Stimulated activated CD4-positive, alpha-beta T cell treated with anti-CD3 and anti-CD28 coated beads, Interleukin-4, amount 100 ng/mL, for 48 hours (primary cell): ENCODE measurements around the gene DAAM2.

Source experiments
- DNase-seq, 2 donors: peaks; one replicate each; pipeline ENCODE4 v3.0.0-alpha.2; 2020; ENCODE audit warnings: low read depth in 2 of 2

The DAAM2 gene

DNA sequence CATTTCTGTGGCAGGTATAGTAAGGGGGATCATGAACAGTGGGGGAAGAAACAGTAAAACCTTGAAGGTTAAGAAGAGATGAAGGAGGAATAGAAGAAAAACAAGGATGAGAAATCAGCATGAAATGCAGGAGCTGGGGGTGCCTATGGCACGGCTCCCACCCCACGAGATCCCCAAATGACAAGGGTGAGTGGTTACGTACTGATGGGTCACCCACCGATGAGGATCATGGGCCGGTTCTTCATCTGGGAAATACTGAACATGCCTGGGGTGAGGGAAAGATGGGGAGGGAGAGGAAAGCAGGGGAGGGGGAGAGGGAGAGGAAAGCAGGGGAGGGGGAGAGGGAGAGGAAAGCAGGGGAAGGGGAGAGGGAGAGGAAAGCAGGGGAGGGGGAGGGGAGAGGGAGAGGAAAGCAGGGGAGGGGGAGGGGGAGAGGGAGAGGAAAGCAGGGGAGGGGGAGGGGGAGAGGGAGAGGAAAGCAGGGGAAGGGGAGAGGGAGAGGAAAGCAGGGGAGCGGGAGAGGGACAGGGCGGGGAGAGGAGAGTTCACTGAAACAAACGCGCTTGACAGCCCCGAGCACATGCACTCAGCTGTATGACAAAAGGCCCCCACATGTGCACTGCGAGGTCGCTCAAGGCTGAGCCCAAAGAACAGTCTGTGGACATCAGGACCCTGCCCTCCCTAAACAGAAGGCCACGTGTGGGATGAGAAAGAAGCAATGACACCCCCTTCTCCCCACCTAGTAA, 116.8 kb downstream of the DAAM2 start:
- no peak for DNase-seq

GRCh38 chr6:39909701-39910100, 117.5 kb downstream of the DAAM2 start:
- no peak for DNase-seq

DNA sequence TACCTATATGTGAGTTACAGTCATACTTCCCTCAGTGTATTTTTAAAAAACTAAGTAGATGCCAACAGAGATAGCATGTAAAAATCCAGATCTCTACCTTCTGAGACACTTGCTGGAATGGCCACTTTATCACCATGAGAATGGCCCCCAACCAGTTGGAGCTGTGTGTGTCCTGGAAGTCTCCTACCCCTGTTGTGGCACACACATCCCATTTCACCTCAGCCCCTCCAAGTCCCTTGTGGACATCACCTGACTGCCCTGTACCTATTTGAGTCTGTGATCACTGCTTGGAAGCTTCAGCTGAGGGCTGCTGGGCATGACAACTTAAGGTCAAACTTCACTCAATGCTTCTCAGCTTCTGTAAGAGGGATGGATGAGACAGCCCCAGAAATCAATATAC, 118.0 kb downstream of the DAAM2 start:
- no peak for DNase-seq

GRCh38 chr6:39910744-39911143, 118.6 kb downstream of the DAAM2 start:
- no peak for DNase-seq

DNA sequence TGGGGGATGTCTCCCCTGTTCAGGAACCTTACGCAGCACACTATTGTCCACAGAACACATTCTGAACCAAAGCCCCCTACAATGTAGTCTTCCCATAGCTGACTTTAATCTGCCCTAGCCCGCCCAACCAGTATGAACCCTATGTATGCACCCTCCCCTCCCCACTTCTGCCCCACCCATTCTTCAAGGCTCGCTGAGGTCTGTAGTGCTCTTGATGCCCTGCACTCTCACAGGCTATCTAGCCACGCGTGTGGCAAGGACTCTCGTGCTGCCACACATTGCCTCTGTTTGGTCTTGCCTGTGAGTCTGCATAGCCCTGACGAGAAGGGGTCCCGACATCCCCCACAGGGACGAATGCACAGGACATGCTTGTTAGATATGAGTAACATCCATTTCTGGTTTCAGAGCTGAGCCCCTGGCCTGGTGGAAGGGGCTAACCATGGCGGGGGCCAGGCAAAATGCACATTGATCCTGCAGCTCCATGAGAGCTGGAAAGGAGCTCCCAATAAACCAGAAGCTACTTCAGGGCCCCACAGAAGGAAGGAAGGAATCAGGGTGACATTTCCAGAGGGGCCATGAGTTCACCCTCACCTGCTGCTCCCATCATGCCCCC, 119.4 kb downstream of the DAAM2 start:
- DNase-seq = no peak

DNA sequence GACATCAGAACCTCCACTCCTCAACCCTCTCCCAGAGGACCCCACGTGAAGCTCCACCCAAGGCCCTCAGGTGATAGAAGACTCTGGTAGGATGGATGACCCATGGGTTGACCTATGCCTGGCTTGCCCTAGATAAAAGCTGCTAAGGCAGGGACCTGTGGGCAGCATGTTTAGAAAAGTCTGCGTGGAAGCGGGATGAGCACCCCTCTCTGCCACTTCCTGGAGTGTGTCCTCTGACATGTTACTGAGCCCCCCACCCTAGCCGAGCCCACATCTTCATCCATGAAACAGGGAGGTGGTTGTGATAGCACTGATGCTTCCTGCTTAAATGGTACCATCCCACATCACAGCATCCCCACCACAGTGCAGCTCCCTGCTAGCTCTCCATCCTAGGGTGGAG, 120.3 kb downstream of the DAAM2 start:
- DNase-seq = no peak

DNA sequence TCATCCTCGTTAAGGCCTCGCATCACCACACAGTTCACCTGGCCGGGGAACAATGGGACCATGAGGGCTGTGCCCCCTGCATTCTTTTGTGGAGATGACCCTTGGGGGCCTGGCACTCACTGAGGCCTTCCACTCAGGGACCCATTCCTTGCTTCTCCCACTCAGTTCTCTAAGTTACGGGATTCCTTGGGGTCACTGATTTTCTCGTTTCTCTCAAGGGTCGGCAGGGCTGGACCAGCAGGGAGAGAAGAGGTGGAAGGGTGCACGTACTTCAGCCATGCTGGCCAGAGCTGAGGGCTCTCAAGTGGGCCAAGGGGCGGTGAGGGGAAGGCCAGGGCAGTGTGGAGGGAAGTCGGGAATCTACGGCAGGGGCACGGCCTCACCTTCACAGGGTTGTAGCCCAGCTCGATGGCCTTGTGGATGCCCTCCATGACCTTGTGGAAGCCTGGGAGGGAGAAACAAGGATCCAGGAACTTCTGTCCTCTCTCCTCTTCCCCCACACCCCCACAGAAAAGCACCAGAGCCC, 121.3 kb downstream of the DAAM2 start:
- no peak for DNase-seq

- DNase-seq = no peak
Observed at GRCh38 chr6:39914239-39914638, 122.1 kb downstream of the DAAM2 start.

GRCh38 chr6:39915866-39916265, 123.7 kb downstream of the DAAM2 start:
- no peak for DNase-seq

DNA sequence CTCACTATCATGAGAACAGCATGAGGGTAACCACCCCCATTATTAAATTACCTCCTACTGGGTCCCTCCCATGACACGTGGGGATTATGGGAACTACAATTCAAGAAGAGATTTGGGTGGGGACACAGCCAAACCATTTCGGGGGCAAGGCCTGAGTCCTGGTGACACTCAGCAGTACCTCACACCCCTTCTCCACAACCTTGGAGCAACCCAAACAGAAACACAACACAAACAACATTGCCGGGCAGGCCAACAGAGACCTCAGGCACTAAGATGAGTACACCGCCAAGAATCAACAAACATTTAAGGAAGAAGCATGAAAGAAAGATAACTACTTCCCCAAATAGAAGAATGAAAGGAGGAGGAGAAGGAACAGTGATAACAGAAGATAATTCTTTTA, 125.2 kb downstream of the DAAM2 start:
- no peak for DNase-seq

- no peak for DNase-seq
Observed at GRCh38 chr6:39917981-39918380, 125.8 kb downstream of the DAAM2 start.

- DNase-seq = no peak
Observed at GRCh38 chr6:39918831-39919230, 126.7 kb downstream of the DAAM2 start.

DNA sequence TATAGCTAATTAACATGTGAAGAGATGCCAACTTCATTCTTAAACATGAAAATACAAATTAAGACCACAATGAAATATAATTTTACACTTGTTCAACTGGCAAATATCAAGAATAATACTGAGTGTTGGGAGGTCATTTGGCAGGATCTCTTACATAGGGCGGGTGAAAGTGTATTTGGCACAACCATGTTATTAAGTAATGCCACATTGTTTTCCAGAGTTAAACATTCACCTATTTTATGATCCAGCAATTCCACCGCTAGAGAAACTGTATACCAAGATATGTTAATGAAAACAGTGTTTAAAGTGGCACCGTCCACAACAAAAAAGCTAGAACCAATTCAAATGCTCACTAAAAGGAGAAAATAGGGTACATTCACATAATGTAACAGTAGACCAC, 128.0 kb downstream of the DAAM2 start:
- DNase-seq = no peak

GRCh38 chr6:39922821-39923220, 130.6 kb downstream of the DAAM2 start:
- no peak for DNase-seq

DNA sequence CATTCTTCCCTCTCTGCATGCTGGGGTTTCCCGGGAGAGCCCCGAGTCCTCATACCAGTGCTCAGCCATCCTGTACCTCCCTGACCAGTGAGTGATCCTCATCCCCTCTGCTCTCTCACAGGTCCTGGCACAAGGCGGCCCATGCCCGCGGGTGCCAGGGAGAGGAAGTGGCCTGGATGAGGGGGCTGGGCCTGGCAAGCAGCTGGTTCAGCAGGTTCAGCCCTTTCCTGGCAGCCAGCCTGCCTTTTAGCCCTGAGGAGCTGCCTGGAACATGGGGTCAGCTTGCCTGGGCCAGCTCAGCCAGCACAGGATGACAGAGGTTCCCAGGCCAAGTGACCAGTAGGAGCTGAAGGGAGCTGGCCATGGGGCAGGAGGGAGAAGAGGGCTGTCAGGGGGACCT, 131.2 kb downstream of the DAAM2 start:
- DNase-seq = no peak

DNA sequence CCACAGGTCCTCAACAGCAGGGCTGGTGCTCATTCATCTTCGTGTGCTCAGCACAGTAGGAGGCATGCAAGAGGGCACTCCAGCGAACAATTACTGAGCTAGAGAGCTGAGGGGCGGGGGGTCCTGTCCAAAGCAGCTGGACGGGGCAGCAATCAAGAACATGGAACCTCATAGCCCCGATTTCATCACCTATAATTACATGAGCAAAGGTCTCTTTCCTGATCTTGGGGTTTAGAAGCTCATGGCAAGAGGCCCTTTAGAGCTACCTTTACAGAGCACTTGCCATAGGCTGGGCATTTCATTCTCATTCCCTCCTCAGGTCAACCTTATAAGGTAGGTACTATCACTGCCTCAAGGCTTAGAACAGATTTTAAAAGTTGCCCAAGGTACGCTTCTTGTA, 131.7 kb downstream of the DAAM2 start:
- DNase-seq = no peak

- DNase-seq = no peak
Observed at GRCh38 chr6:39924283-39924682, 132.1 kb downstream of the DAAM2 start.

- DNase-seq = no peak
Observed at GRCh38 chr6:39925191-39925930, 133.2 kb downstream of the DAAM2 start.

DNA sequence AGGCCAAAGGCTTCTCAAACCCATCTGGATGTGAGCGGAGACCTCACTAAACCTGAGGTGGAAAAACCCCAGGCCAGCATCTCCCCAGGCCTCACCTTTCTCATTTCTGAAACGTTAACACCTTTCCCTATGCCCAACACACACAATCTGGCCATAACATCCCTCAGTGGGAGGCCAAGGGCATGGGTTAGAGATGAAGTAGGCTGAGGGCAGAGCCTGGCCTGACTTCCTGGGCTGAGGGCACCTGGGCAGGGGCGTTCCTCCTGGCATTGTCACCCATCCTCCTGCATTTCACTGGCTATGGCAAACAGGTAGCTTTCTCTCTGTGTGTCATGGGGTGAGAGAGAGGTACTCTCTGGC, 133.7 kb downstream of the DAAM2 start:
- no peak for DNase-seq

DNA sequence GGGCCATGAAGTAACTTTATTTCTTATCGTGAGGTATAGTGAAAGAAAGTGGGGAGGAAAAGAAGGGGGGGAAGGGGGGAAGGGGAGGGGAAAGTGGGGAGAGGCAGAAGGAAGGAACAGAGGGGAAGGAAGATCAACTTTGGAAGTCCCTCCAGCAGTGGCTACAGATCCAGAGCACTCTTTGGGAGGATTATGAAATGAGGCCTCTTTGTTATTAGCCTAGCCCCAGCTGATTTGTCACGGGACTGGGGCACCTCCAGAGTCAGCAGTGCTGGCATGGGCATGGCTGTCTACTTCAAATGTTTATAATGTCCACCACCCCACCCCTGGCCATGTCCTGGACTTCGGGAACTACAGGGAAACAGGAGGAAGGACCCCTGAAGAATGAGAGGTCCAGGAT, 134.5 kb downstream of the DAAM2 start:
- DNase-seq = no peak

DNA sequence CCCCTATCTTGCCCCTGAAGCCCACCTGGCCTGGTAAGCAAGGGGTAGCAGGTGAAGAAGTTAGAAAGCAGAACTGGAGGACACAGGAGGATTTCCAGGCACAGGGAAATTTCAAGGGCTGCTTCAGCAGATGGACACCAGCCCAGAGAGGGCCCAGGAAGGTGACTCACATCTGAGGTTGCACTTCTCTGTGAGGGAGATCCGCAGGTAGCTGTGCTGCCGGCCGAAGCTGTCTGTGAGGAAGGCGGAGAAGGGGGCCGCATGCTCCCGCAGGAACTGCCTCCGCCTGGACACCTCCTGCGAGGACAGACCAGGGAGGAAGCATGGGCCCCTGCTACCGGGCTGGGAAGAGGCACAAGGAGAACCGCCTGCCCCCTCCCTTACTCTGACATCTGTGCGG, 135.0 kb downstream of the DAAM2 start:
- DNase-seq = no peak

DNA sequence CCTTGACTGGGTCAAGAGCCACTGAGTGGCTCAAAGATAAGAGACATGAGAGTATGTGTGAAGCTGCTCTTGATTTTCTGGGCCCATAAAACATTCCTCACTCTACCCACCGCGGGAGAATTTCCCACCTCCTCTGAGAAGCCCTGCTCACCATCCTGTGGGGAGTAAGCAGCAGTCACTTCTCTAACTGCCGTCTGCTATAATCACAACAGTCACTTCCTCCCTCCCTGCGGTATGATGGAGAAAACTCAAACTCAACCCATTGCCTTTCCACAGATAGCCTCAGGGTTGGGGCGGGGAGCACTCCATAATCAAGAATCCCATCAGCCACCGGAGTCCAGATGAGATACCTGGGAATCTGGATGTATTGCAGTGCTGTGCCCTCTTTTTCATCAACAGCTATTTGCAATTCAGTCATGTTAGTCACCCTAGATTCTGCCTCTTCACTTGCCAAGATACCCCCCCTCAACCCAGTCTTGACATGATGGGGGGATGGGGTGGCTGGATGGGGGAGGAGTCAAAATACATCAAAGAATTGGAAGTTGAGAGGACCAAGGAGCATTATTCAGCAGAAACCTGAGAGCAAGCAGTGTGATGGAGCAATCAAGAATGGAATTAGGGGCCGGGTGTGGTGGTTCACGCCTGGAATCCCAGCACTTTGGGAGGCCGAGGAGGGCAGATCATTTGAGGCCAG, 137.0 kb downstream of the DAAM2 start:
- no peak for DNase-seq
